Activated T-helper 2 cell treated with anti-CD3 and anti-CD28 coated beads, Interferon-gamma antibody, Interleukin-2, Interleukin-4, amounts not matched to agents 10 μg/mL and 5 μg/mL and 100 μg/mL, durations not matched to agents 14 hours and 24 hours and 36 hours (primary cell): ENCODE measurements around the gene ARID4A. TPM values are rescaled to one million over a fixed set of nuclear protein-coding genes. Genes with fewer than 3 reads are reported as not detected.
A peak's percentile ranks its signal among the peaks of the same experiment; 100 is the strongest.
"Not testable (repeated sequence)": the region's sequence is repeated elsewhere in the genome, so short reads cannot be mapped to it uniquely, and the experiment has no call there.

Experiments used
- DNase-seq: peaks from one replicate; pipeline ENCODE4 v3.0.0; 2021; ENCODE audit warnings: low spot score
- H3K27ac Mint-ChIP-seq: one replicate; pipeline ENCODE4 v1.8.0; 2021; ENCODE audit warnings: mixed read lengths
- H3K27me3 Mint-ChIP-seq: one replicate; pipeline ENCODE4 v1.8.0; 2021; ENCODE audit warnings: low read depth, mixed read lengths
- H3K36me3 Mint-ChIP-seq: one replicate; pipeline ENCODE4 v1.8.0; 2021; ENCODE audit warnings: low read depth, mixed read lengths
- H3K4me1 Mint-ChIP-seq: one replicate; pipeline ENCODE4 v1.8.0; 2021; ENCODE audit warnings: low read depth, mixed read lengths
- H3K4me3 Mint-ChIP-seq: one replicate; pipeline ENCODE4 v1.8.0; 2021; ENCODE audit warnings: low read depth, mild to moderate bottlenecking, moderate library complexity, mixed read lengths
- H3K9me3 Mint-ChIP-seq: one replicate; pipeline ENCODE4 v1.8.0; 2021; ENCODE audit warnings: mixed read lengths
- intact Hi-C: fragments of 100-400 bp; cut with micrococcal nuclease; formaldehyde crosslinking; loops from one replicate; pipeline ENCODE4 v1.15.1; 2023
- total RNA-seq: library from RNA; stranded (reverse); gene quantifications from 2 replicates; pipeline ENCODE4 v1.2.3, GENCODE V29; 2022

ARID4A gene
- total RNA-seq, 1 donor from 2014 or later: 26.0 TPM

DNA sequence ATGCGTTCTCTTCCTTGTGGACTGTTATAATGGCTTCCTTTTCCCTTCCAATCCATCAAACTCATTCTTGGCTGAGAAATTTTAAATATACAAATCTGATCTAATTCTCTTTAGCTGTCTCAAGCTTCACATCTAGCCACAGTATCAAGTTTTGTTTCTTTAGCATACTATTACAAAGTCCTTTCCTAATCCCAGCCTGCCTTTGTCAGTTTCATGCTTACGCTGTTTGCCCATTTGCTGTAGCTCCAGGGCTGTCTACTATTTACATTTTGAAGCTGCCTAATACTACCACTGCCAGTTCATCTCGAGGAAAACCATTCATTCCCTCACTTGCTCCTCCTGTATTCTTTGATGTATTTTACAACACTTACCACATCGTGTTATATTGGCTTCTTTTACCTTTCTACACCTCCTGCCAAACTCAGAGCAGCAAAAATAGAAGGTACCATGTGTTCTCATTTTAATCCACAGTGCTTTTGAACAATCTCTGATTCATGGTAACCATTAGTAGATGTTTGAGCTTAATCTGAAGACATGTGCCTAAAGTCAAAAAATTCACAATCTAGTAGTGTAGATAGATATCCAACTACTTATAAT lies 42.9 kb downstream of the ARID4A start:
- intact Hi-C loops: no loop called here
- no peak for DNase-seq
- Mint-ChIP-seq H3K9me3 (no peaks in the 10 kb centered on the region), H3K4me3 (no peak overlapping the region), H3K4me1 (peaks cover 2% of the 10 kb centered on the region), H3K36me3 (peaks cover 42% of the 10 kb centered on the region), H3K27me3 (no peaks in the 10 kb centered on the region), H3K27ac (no peak overlapping the region)

DNA sequence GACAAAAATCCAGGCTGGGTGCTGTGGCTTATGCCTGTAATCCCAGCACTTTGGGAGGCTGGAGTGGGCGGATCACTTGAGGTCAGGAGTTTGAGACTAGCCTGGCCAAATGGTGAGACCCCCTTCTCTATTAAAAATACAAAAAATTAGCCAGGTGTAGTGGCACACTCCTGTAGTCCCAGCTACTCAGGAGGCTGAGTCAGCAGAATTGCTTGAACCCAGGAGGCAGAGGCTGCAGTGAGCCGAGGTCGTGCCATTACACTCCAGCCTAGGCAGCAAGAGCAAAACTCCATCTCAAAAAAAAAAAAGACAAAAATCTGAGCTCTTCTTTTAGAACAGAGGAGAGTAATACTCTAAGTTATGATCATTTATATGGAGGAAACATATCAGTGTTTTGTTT lies 45.2 kb downstream of the ARID4A start:
- H3K9me3 Mint-ChIP-seq, H3K4me3 Mint-ChIP-seq, intact Hi-C loops, H3K27me3 Mint-ChIP-seq, DNase-seq, H3K4me1 Mint-ChIP-seq, H3K27ac Mint-ChIP-seq: not testable (repeated sequence)
- H3K36me3 Mint-ChIP-seq: peaks cover 43% of the 10 kb centered on the region

DNA sequence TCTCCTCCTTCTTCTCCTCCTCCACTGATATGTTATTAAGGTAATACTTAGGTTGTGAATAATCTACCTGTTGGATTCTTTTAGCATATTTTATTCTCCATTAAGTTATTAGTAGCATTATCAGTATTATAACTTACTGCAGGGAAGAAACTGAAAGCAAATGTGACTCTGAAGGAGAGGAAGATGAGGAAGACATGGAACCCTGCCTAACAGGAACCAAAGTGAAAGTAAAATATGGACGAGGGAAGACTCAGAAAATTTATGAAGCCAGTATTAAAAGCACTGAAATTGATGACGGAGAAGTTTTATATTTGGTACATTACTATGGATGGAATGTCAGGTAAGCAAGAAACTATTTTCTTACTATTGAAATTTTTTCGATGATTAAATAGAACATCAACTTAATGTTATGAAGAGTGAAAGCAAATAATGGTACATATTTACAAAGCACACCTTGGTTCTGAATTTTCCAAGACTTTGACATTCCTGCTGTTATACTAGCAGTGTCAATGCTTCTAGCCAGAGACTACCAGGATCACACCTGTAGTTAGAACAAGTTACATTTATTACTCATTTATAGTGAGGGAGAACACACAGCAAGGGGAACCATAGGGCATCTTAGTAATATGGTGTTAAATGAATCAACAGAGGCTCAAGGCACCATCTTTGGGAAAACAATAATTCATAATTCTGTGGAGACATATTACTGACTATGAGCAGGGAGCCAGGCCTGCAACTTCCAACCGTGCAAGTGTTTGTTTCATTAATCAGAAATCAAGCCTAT lies 55.4 kb downstream of the ARID4A start:
- Mint-ChIP-seq H3K9me3 (no peaks in the 10 kb centered on the region), H3K36me3 (peaks cover 53% of the 10 kb centered on the region), H3K4me3 (peak overlapping the region; percentile 76), H3K27ac (peak overlapping the region; percentile 85), H3K27me3 (no peaks in the 10 kb centered on the region), H3K4me1 (peaks cover 14% of the 10 kb centered on the region)
- DNase-seq: no peak
- intact Hi-C loops: loop anchor here (2.0 kb wide), 1 partner anchor 73 kb away; the partner anchor contains the start of genes KIAA0586 and TIMM9

DNA sequence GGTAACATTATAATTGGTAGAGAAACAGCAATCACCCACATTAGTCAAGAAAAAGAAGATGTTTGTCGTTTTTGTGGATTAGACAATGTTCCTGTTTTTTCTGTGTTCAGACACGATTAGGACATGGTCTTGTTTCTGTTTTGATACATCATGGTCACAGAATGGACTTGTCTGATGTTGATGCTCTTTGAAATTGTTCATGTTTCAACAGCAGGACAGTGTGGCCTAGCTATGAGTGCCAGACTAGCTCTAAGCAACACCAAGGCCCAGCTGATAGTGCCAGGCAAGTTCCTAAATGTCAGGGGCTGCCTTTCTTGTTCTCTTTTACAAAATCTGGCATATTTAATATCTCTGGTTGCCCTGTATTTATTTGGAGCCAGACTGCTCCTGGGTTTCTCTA lies 56.5 kb downstream of the ARID4A start:
- Mint-ChIP-seq H3K27ac (peak overlapping the region; percentile 85), H3K4me1 (peaks cover 14% of the 10 kb centered on the region), H3K9me3 (no peaks in the 10 kb centered on the region), H3K4me3 (no peak overlapping the region), H3K36me3 (peaks cover 57% of the 10 kb centered on the region), H3K27me3 (no peaks in the 10 kb centered on the region)
- intact Hi-C loops: loop anchor here (2.0 kb wide), 1 partner anchor 72 kb away; the partner anchor contains the start of genes KIAA0586 and TIMM9
- no peak for DNase-seq

DNA sequence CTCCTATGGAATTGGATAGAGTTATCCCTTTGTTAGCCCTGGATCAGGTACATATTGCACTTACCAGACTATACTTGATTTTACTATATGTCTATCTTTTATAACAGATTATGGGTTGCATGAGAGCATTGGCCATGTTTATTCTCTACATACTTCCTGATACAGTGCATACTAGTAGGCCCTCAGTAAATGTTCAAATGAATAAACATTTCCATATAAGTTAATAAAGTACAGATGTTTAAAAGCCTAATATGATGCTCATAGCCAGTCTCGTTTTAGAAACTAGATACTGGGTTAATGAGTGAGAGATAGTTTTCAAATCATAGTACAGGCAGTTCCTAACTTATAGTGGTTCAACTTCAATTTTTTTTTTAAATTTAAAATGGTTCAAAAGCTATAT lies 57.9 kb downstream of the ARID4A start:
- Mint-ChIP-seq H3K4me3 (no peak overlapping the region), H3K27ac (no peak overlapping the region), H3K9me3 (no peaks in the 10 kb centered on the region), H3K36me3 (peaks cover 60% of the 10 kb centered on the region), H3K4me1 (peaks cover 14% of the 10 kb centered on the region), H3K27me3 (no peaks in the 10 kb centered on the region)
- intact Hi-C loops: no loop called here
- DNase-seq: no peak

DNA sequence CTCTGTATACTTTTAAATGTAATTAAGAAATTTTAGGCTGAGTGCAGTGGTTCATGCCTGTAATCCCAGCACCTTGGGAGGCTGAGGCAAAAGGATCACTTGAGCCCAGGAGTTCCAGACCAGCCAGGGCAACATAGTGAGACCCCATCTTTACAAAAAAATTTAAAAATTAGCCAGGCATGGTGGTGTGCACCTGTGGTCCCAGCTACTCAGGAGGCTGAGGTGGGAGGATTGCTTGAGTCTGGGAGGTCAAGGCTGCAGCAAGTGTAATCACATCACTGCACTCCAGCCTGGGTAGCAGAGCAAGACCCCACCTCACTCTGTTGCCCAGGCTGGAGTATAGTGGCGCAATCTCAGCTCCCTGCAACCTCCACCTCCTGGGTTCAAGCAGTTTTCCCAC lies 63.9 kb downstream of the ARID4A start:
- not testable (repeated sequence) for DNase-seq, H3K27me3 Mint-ChIP-seq, H3K9me3 Mint-ChIP-seq, H3K4me1 Mint-ChIP-seq, H3K27ac Mint-ChIP-seq, H3K4me3 Mint-ChIP-seq
- H3K36me3 Mint-ChIP-seq: peaks cover 46% of the 10 kb centered on the region
- intact Hi-C loops: loop anchor here (10.0 kb wide), 1 partner anchor 257 kb away; no protein-coding TSS in a partner anchor

DNA sequence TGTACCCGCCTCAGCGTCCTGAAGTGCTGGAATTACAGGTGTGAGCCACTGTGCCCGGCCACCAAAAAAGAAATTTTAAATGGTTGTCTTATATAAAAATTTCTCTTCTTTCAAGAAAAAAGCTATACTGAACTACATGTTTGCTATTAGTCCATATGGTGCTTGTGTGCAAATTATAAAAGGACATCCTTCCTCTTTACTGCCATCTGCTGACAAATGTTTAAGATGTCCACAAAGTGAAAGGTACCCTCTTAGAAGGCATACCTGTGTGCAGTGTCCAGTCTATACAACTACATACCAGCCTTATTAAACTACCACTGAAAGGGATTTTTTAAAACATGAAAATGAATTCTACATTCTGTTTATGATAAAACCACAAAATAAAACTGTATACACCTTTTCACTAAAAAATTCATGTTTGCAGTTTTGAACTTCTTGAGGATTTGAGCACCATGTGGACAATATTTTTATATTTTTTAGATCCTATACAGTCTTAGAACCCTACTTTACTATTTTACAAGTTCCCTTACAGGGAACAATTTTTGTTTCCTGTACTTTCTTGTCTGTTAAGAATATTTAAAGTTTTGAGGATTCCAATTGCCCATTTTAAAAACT lies 64.5 kb downstream of the ARID4A start:
- Mint-ChIP-seq H3K27ac (no peak overlapping the region), H3K9me3 (no peaks in the 10 kb centered on the region), H3K27me3 (no peaks in the 10 kb centered on the region), H3K4me1 (peaks cover 6% of the 10 kb centered on the region), H3K36me3 (peaks cover 52% of the 10 kb centered on the region), H3K4me3 (no peak overlapping the region)
- DNase-seq: no peak
- intact Hi-C loops: loop anchor here (10.0 kb wide), 1 partner anchor 258 kb away; no protein-coding TSS in a partner anchor

DNA sequence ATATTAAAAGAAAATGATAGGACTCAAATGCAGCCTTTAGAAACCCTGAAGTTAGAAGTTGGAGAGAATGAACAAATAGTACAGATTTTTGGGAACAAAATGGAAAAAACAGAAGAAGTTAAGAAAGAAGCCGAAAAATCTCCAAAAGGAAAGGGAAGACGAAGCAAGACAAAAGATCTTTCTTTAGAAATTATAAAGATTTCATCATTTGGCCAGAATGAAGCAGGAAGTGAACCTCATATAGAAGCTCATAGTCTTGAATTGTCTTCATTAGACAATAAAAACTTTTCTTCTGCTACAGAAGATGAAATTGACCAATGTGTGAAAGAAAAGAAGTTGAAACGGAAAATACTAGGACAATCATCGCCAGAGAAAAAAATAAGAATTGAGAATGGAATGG lies 66.0 kb downstream of the ARID4A start:
- no peak overlapping the region for H3K4me3 Mint-ChIP-seq
- H3K9me3 Mint-ChIP-seq: no peaks in the 10 kb centered on the region
- H3K27ac Mint-ChIP-seq: no peak overlapping the region
- H3K4me1 Mint-ChIP-seq: peaks cover 6% of the 10 kb centered on the region
- peaks cover 53% of the 10 kb centered on the region for H3K36me3 Mint-ChIP-seq
- no peaks in the 10 kb centered on the region for H3K27me3 Mint-ChIP-seq
- intact Hi-C loops: loop anchor here (10.0 kb wide), 1 partner anchor 260 kb away; no protein-coding TSS in a partner anchor
- no peak for DNase-seq

DNA sequence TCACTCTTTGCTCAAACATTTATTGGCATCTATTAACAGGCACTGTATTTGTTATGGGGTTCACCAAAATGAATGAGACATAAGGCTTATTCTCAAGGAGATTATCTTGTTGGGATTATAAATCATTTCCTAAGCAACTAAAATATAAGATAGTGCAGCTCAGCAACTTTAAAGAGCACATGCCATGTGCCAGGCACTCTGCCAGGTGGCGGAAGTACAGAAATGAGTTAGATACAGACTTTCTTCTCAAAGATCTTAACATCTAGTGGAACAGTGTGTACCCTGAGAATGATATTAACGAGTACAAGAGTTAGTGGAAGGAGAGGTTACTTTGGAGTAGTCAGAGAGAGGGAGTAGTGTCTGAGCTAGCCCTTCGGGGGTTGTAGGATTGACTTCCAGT lies 68.9 kb downstream of the ARID4A start:
- DNase-seq: no peak
- no peaks in the 10 kb centered on the region for H3K27me3 Mint-ChIP-seq
- H3K36me3 Mint-ChIP-seq: peaks cover 50% of the 10 kb centered on the region
- intact Hi-C loops: loop anchor here (10.0 kb wide), 1 partner anchor 262 kb away; no protein-coding TSS in a partner anchor
- no peaks in the 10 kb centered on the region for H3K9me3 Mint-ChIP-seq
- peaks cover 6% of the 10 kb centered on the region for H3K4me1 Mint-ChIP-seq
- no peak overlapping the region for H3K4me3 Mint-ChIP-seq
- H3K27ac Mint-ChIP-seq: no peak overlapping the region

DNA sequence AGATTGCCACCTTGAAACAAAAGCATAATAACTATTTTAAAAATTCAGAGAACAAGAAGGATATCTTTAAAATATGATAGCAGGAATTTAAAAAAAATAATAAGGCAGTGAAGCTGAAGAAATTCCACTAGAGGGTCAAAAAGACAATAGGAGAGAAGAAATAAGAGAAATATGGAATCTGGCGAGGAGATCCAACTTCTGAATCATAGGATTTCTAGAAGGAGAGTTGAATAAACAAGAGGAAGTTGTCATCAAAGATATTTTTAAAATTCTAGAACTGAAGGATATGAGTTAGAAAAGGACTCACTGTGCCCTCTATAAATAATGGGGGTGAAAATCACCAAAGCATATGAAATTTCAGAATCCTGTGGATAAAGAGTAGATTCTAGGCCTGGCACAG lies 70.6 kb downstream of the ARID4A start:
- Mint-ChIP-seq H3K4me1 (peaks cover 6% of the 10 kb centered on the region), H3K9me3 (no peaks in the 10 kb centered on the region), H3K27ac (no peak overlapping the region), H3K4me3 (no peak overlapping the region), H3K36me3 (peaks cover 48% of the 10 kb centered on the region), H3K27me3 (no peaks in the 10 kb centered on the region)
- DNase-seq: no peak
- intact Hi-C loops: loop anchor here (10.0 kb wide), 1 partner anchor 264 kb away; no protein-coding TSS in a partner anchor

DNA sequence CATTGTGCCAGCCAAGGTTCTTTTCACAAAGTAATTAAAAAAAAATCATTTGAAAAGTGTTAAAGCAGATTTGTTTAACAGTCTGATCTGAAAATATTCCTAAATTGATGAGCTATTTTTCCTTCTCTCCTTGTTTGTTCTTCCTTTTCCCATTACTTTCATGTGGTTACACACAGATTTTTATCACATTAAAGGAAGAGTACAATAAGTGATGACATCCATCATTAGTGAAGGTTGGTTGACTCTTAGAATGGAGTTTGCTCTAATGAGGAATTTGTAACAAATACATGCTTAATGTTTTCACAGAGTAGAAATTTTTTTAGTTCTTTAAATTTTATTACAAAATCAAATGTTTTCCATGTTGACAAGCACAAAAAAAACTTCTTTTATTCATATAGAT lies 78.4 kb downstream of the ARID4A start:
- intact Hi-C loops: no loop called here
- Mint-ChIP-seq H3K9me3 (no peaks in the 10 kb centered on the region), H3K27ac (no peak overlapping the region), H3K27me3 (no peaks in the 10 kb centered on the region), H3K36me3 (peaks cover 43% of the 10 kb centered on the region), H3K4me1 (no peaks in the 10 kb centered on the region), H3K4me3 (no peak overlapping the region)
- no peak for DNase-seq

DNA sequence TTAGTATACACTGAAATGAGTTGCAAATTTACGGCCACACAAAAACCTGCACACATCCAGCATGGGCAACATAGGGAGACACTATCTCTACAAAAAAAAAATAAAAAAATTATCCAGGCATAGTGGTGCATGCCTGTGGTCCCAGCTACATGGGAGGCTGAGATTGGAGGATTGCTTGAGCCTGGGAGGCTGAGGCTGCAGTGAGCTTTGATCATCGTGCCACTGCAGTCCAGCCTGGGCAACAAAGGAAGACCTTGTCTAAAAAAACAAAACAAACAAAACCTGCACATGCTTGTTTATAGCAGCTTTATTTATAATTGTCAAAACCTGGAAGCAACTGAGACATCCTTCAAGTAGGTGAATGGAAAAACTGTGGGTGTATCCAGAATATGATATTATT lies 92.5 kb downstream of the ARID4A start:
- intact Hi-C loops: no loop called here

DNA sequence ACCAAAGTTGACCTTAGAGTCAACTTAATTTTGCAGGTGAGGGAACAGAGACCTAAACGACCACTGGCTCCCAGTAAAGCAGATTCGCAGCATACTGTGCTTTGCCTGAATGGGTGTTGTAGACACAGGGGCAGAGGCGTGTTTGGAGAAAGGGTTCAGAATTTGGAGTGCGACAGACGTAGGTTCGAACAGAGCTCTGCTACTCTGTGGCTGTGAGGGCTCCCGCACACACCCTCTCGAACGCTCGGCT lies 97.1 kb downstream of the ARID4A start:
- Mint-ChIP-seq H3K4me3 (peak overlapping the region; percentile 61), H3K27ac (peak overlapping the region; percentile 36), H3K9me3 (no peaks in the 10 kb centered on the region)

More for the DNA sequence above, 92.5 kb downstream of the ARID4A start:
- Mint-ChIP-seq H3K4me3 (no peak overlapping the region), H3K27ac (no peak overlapping the region), H3K36me3 (peaks cover 3% of the 10 kb centered on the region), H3K9me3 (no peaks in the 10 kb centered on the region), H3K4me1 (peaks cover 11% of the 10 kb centered on the region), H3K27me3 (no peaks in the 10 kb centered on the region)
- no peak for DNase-seq

More for the DNA sequence above, 97.1 kb downstream of the ARID4A start:
- DNase-seq: no peak
- intact Hi-C loops: no loop called here
- H3K36me3 Mint-ChIP-seq: peaks cover 3% of the 10 kb centered on the region
- no peaks in the 10 kb centered on the region for H3K27me3 Mint-ChIP-seq
- peaks cover 14% of the 10 kb centered on the region for H3K4me1 Mint-ChIP-seq
